ENCODE results near the gene ZAR1L. TPM values are rescaled to one million over a fixed set of nuclear protein-coding genes. Genes with fewer than 3 reads are reported as not detected.
"Not testable (repeated sequence)": the region's sequence is repeated elsewhere in the genome, so short reads cannot be mapped to it uniquely, and the experiment has no call there.

ZAR1L gene
- under 0.01 TPM for total RNA-seq

DNA sequence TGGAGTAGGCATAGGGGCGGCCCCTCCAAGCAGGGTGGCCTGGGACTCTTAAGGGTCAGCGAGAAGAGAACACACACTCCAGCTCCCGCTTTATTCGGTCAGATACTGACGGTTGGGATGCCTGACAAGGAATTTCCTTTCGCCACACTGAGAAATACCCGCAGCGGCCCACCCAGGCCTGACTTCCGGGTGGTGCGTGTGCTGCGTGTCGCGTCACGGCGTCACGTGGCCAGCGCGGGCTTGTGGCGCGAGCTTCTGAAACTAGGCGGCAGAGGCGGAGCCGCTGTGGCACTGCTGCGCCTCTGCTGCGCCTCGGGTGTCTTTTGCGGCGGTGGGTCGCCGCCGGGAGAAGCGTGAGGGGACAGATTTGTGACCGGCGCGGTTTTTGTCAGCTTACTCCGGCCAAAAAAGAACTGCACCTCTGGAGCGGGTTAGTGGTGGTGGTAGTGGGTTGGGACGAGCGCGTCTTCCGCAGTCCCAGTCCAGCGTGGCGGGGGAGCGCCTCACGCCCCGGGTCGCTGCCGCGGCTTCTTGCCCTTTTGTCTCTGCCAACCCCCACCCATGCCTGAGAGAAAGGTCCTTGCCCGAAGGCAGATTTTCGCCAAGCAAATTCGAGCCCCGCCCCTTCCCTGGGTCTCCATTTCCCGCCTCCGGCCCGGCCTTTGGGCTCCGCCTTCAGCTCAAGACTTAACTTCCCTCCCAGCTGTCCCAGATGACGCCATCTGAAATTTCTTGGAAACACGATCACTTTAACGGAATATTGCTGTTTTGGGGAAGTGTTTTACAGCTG lies at the start of gene ZAR1L, which contains the start of gene BRCA2:
Gene ZAR1L, minus strand, starts transcription at position 126 of the 790 bp plus-strand sequence. CDS start 3,438 bp downstream, outside the sequence.
Gene BRCA2, plus strand, starts transcription at position 271 of the 790 bp plus-strand sequence. CDS start 953 bp downstream, outside the sequence.
- DNase-seq (ENCODE audit: low read depth in 2 of 3, low spot score in 2 of 3), result peak; percentile 82 to 93 (median 92)

- DNase-seq (ENCODE audit: low read depth in 2 of 3, low spot score in 2 of 3), result no peak
Measured at GRCh38 chr13:32362574-32362973, 47.4 kb upstream of the ZAR1L start.

DNA sequence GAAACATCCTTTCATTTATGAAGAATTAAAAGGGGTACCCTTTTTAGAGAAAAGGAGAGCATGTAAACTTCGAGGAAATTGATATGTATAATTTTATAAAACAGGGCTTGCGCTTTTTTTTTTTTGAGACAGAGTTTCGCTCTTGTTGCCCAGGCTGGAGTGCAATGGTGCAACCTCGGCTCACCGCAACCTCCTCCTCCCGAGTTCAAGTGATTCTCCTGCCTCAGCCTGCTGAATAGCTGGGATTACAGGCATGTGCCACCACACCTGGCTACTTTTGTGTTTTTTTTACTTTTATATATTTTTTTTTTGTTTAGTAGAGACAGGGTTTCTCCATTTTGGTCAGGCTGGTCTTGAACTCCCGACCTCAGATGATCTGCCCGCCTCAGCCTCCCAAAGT lies 40.8 kb upstream of the ZAR1L start:
- not testable (repeated sequence) for DNase-seq (ENCODE audit: low read depth in 2 of 3, low spot score in 2 of 3)

DNA sequence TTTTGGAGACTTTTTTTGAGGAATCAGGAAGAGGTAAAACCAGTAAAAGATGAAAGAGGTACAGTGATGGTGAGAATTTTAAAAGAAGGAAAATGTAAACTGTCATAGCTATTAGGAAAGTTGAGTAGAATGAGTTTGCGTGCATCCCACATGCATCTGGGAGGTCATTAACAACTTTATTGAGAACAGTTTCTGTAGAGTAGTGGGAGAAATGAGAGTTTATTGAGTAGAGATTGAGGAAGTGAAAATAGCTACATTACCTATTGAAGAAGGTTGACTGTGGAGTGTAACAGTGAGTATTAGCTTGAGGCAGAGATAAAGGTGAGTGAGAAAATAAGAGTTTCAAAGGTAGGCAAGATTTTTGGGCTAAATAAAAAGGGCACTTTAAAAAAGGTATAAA lies 38.9 kb upstream of the ZAR1L start:
- DNase-seq (ENCODE audit: low read depth in 2 of 3, low spot score in 2 of 3), result no peak

DNA sequence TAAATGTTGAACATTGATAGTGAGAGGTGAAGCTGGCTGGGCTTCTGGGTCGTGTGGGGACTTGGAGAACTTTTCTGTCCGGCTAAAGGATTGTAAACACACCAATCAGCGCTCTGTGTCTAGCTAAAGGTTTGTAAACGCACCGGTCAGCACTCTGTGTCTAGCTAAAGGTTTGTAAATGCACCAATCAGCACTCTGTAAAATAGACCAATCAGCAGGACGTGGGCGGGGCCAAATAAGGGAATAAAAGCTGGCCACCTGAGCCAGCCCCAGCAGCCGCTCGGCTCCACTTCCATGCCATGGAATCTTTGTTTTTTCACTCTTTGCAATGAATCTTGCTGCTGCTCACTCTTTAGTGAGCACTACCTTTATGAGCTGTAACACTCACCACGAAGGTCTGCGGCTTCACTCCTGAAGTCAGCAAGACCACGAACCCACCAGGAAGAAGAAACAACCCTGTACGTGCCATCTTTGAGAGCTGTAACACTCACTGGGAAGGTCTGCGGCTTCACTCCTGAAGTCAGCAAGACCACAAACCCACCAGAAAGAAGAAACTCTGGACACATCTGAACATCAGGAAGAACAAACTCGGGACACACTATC lies 35.8 kb upstream of the ZAR1L start:
- not testable (repeated sequence) for DNase-seq (ENCODE audit: low read depth in 2 of 3, low spot score in 2 of 3)

DNA sequence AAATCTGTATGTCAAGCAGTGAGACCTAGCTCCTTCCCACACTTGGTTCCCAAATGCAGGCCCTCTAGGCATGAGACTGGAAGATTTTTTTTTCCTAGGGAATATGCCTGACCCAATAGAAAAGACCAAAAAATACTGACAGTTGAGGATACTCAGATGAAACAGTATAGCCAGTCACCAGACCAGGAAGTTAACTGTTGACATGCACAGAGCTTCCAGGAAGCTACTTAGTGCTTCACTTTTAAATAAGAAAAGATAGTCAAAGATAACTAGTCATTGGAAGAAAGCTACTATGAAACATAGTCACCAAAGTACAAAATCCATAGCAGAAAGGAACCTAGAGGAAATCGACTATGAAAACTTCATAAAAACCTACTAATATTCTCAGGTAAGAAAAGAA lies 32.5 kb upstream of the ZAR1L start:
- DNase-seq (ENCODE audit: low read depth in 2 of 3, low spot score in 2 of 3), result no peak

GRCh38 chr13:32340914-32341313 lies 25.8 kb upstream of the ZAR1L start:
- peak in 2 of 3 donors; percentile 33 to 71 for DNase-seq (ENCODE audit: low read depth in 2 of 3, low spot score in 2 of 3)

DNA sequence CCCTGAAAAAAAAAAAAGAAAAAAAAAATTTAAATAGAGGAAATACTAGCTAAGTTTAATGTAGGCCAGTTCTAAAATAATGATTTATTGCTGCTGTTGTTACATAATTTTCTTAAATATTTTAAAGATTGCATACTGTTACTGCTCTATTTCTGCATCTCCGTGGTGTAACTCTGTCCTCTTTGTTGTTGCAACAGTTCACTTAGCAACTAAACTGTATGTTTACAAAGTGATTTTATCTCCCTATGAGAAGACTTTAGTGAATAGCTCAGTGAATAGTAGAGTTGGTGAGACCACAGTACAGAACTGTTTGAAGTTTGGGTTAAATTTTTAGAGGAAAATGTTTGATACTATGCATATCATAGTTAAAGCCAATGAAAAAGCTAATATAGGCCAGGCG lies 19.5 kb upstream of the ZAR1L start:
- DNase-seq (ENCODE audit: low read depth in 2 of 3, low spot score in 2 of 3), result peak in 1 of 3 donors; percentile 33

DNA sequence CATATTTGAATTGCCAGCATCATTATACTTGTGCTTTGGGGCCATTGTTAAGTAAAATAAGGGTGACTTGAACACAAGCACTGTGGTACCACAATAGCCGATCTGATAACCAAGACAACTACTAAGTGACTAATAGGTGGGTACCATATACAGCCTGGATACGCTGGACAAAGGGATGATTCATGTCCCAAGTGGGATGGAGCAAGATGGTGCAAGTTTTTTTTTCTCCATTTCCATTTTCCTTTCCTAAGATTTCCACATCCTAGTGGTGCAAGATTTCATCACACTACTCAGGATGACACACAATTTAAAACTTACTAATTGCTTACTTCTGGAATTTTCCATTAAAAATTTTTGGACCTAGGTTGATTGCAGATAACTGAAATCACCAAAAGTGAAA lies 15.3 kb upstream of the ZAR1L start:
- DNase-seq (ENCODE audit: low read depth in 2 of 3, low spot score in 2 of 3), result no peak

- no peak for DNase-seq (ENCODE audit: low read depth in 2 of 3, low spot score in 2 of 3)
Measured at GRCh38 chr13:32323912-32324311, 8.7 kb upstream of the ZAR1L start.

DNA sequence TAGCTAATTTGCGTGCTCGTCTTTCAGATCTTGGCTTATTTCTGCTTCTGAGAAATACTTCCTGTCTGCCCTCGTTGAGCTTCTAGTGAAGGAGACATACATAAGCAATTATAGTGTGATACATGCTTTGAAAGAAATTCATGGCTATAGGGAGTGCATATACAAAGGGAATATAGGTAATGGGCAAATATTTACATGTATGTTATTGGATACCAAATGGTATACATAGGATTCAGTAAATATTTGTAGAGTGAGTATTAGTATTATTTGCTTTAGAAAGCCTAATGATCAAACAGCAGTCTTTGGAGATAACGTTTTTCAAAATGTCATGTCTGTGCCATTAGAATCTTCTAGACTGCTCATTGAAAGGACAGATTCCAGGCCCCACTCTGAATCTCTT lies 5.4 kb upstream of the ZAR1L start:
- no peak for DNase-seq (ENCODE audit: low read depth in 2 of 3, low spot score in 2 of 3)

- DNase-seq (ENCODE audit: low read depth in 2 of 3, low spot score in 2 of 3), result no peak
Measured at GRCh38 chr13:32317716-32318465, 2.7 kb upstream of the ZAR1L start.

GRCh38 chr13:32316501-32316900 lies 1.3 kb upstream of the ZAR1L start:
- peak in 1 of 3 donors; percentile 59 for DNase-seq (ENCODE audit: low read depth in 2 of 3, low spot score in 2 of 3)

DNA sequence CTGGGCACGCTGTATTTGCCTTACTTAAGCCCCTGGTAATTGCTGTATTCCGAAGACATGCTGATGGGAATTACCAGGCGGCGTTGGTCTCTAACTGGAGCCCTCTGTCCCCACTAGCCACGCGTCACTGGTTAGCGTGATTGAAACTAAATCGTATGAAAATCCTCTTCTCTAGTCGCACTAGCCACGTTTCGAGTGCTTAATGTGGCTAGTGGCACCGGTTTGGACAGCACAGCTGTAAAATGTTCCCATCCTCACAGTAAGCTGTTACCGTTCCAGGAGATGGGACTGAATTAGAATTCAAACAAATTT lies 821 bp upstream of the ZAR1L start:
- DNase-seq (ENCODE audit: low read depth in 2 of 3, low spot score in 2 of 3), result no peak

- peak; percentile 36 to 93 (median 75) for DNase-seq (ENCODE audit: low read depth in 2 of 3, low spot score in 2 of 3)
Measured at GRCh38 chr13:32314271-32315237, 609 bp downstream of the ZAR1L start.

- DNase-seq (ENCODE audit: low read depth in 2 of 3, low spot score in 2 of 3), result no peak
Measured at GRCh38 chr13:32311188-32311897, 3.8 kb downstream of the ZAR1L start.

GRCh38 chr13:32310134-32310706 lies 4.9 kb downstream of the ZAR1L start:
- DNase-seq (ENCODE audit: low read depth in 2 of 3, low spot score in 2 of 3), result peak in 2 of 3 donors; percentile 50 to 74

DNA sequence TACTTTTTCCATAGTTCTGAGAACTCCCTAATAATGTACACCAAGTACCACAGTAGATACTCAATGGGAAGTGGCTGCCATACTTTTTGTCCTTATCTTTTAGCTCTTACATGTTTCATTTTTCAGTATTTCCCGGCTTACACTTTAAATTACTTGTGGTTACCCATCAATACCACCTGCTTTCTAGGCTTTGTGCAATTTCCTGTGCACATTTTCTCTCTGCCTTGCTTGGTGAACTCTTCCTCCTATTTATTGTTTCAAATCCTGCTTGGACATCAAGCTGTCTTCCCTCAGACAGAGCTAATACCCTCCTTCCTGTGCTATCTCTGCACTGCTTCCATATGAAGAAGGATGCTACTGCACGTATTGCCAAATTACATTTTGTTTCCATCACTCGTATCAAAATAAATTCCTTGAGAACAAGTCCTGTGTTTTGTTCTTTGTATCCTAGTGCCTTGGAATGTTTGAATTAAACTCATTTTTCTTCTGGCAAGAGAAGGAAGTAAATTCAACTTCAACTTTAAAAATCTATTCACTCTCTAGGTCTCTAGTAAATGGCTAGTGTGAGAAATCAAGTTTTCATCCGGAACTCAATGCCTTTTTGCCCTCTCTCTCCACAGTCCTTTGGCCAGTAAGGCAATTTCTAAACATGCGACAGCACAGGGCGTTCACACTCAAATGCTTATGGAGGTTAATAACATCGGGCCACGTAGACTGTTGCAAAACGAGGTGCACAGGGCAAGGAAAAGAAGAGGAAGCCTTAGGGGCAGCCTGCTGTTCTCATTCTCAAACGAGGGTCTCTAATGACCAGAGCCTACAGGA lies 5.6 kb downstream of the ZAR1L start:
- DNase-seq (ENCODE audit: low read depth in 2 of 3, low spot score in 2 of 3), result peak in 1 of 3 donors; percentile 43

Measured in hematopoietic multipotent progenitor cell (in vitro differentiated cells).